HEK293 (cell line): Measurements from ENCODE around the gene DDX54.
A peak's percentile ranks its signal among the peaks of the same experiment; 100 is the strongest.

Experiments
- CTCF ChIA-PET: fragments of 350-600 bp; formaldehyde crosslinking; extraction: SDS; loops from one replicate; lab custom pipeline; 2021; ENCODE audit warnings: antibody characterized with exemption; lab: Yijun Ruan, JAX
- POLR2A ChIA-PET: fragments of 300-600 bp; formaldehyde crosslinking; extraction: SDS; loops from one replicate; lab custom pipeline; 2020; ENCODE audit warnings: antibody characterized with exemption, inconsistent platforms; lab: Yijun Ruan, JAX
- H3K27ac ChIP-seq: fragments of 200-500 bp; sonication (Bioruptor generic); 2 replicates; pipeline ENCODE4 v1.5.1; 2014; ENCODE audit warnings: low read depth, low read length, control low read depth, inconsistent platforms; ENCODE audit errors: extremely low read depth
- H3K36me3 ChIP-seq, 2 experiments: fragments of 200-500 bp in 1 of 2; sonication (Bioruptor generic) in 1 of 2; 1 replicate in 1 of 2; 2 replicates in 1 of 2; pipeline ENCODE4 v1.5.1; 2014 to 2017; ENCODE audit warnings: inconsistent platforms in 2 of 2, low read length in 2 of 2; ENCODE audit not compliant: control insufficient read depth in 2 of 2, insufficient read depth in 1 of 2
- H3K4me1 ChIP-seq: fragments of 200-500 bp; sonication (Bioruptor generic); 2 replicates; pipeline ENCODE4 v1.5.1; 2014; ENCODE audit warnings: mild to moderate bottlenecking, low read length, inconsistent platforms; ENCODE audit not compliant: control insufficient read depth, insufficient read depth
- H3K4me3 ChIP-seq: 2 replicates; pipeline ENCODE4 v1.5.1; 2011; ENCODE audit warnings: low read depth, mild to moderate bottlenecking, control low read depth, low read length, moderate library complexity
- H3K9me3 ChIP-seq: fragments of 200-500 bp; sonication (Bioruptor generic); 2 replicates; pipeline ENCODE4 v1.5.1; 2014; ENCODE audit warnings: low read depth, low read length, inconsistent platforms; ENCODE audit not compliant: control insufficient read depth, insufficient read depth
- GLIS1 ChIP-seq: fragments of 450-650 bp; formaldehyde crosslinking; IDR thresholded peaks from 2 replicates; pipeline ENCODE4 v1.5.1; 2016; ENCODE audit warnings: missing biosample characterization, missing genetic modification characterization
- MYNN ChIP-seq: fragments of 450-650 bp; formaldehyde crosslinking; IDR thresholded peaks from 2 replicates; pipeline ENCODE4 v1.5.1; 2016; ENCODE audit warnings: missing biosample characterization, missing genetic modification characterization, borderline replicate concordance
- ZBTB20 ChIP-seq: fragments of 450-650 bp; formaldehyde crosslinking; IDR thresholded peaks from 2 replicates; pipeline ENCODE4 v1.5.1; 2016; ENCODE audit warnings: missing biosample characterization, missing genetic modification characterization
- ZBTB7A ChIP-seq: fragments of 450-650 bp; formaldehyde crosslinking; IDR thresholded peaks from 2 replicates; pipeline ENCODE4 v1.5.1; 2016; ENCODE audit warnings: low read depth, missing biosample characterization, missing genetic modification characterization
- ZBTB8A ChIP-seq: fragments of 450-650 bp; formaldehyde crosslinking; IDR thresholded peaks from 2 replicates; pipeline ENCODE4 v1.5.1; 2016; ENCODE audit warnings: missing biosample characterization, missing genetic modification characterization
- ZNF114 ChIP-seq: fragments of 450-650 bp; formaldehyde crosslinking; IDR thresholded peaks from 2 replicates; pipeline ENCODE4 v1.5.0; 2017; ENCODE audit warnings: missing biosample characterization, missing genetic modification characterization
- ZNF223 ChIP-seq: fragments of 450-650 bp; formaldehyde crosslinking; IDR thresholded peaks from 2 replicates; pipeline ENCODE4 v1.5.1; 2016; ENCODE audit warnings: missing biosample characterization, missing genetic modification characterization
- ZNF350 ChIP-seq: fragments of 450-650 bp; formaldehyde crosslinking; IDR thresholded peaks from 2 replicates; pipeline ENCODE4 v1.5.0; 2017; ENCODE audit warnings: missing biosample characterization, mild to moderate bottlenecking, missing genetic modification characterization
- ZNF426 ChIP-seq: fragments of 450-650 bp; formaldehyde crosslinking; IDR thresholded peaks from 2 replicates; pipeline ENCODE4 v1.5.1; 2017; ENCODE audit warnings: missing biosample characterization, missing genetic modification characterization, mild to moderate bottlenecking, inconsistent platforms, moderate library complexity
- ZNF473 ChIP-seq: fragments of 450-650 bp; formaldehyde crosslinking; IDR thresholded peaks from 2 replicates; pipeline ENCODE4 v1.5.1; 2017; ENCODE audit warnings: missing biosample characterization, missing genetic modification characterization
- ZNF514 ChIP-seq: fragments of 450-650 bp; formaldehyde crosslinking; IDR thresholded peaks from 2 replicates; pipeline ENCODE4 v1.5.1; 2016; ENCODE audit warnings: missing biosample characterization, missing genetic modification characterization
- ZNF596 ChIP-seq: fragments of 450-650 bp; IDR thresholded peaks from 2 replicates; pipeline ENCODE4 v1.5.0; 2018; ENCODE audit warnings: missing biosample characterization, mild to moderate bottlenecking, missing genetic modification characterization, moderate library complexity
- ZNF621 ChIP-seq: fragments of 450-650 bp; formaldehyde crosslinking; IDR thresholded peaks from 2 replicates; pipeline ENCODE4 v1.5.1; 2017; ENCODE audit warnings: missing biosample characterization, missing genetic modification characterization
- ZNF658 ChIP-seq: fragments of 450-650 bp; formaldehyde crosslinking; IDR thresholded peaks from 2 replicates; pipeline ENCODE4; 2016; ENCODE audit warnings: missing biosample characterization, missing genetic modification characterization
- ZNF660 ChIP-seq: fragments of 450-650 bp; IDR thresholded peaks from 2 replicates; pipeline ENCODE4 v1.5.1; 2018; ENCODE audit warnings: missing biosample characterization, mild to moderate bottlenecking, missing genetic modification characterization
- ZNF664 ChIP-seq: fragments of 450-650 bp; formaldehyde crosslinking; IDR thresholded peaks from 2 replicates; pipeline ENCODE4 v1.5.1; 2016; ENCODE audit warnings: missing biosample characterization, missing genetic modification characterization
- ZNF707 ChIP-seq: fragments of 450-650 bp; formaldehyde crosslinking; IDR thresholded peaks from 2 replicates; pipeline ENCODE4 v1.5.1; 2016; ENCODE audit warnings: missing biosample characterization, missing genetic modification characterization
- ZNF768 ChIP-seq: fragments of 450-650 bp; formaldehyde crosslinking; IDR thresholded peaks from 2 replicates; pipeline ENCODE4 v1.5.1; 2018; ENCODE audit warnings: missing biosample characterization, mild to moderate bottlenecking, missing genetic modification characterization
- ZNF843 ChIP-seq: fragments of 450-650 bp; formaldehyde crosslinking; IDR thresholded peaks from 2 replicates; pipeline ENCODE4 v1.5.1; 2016; ENCODE audit warnings: missing biosample characterization, missing genetic modification characterization
- TF ChIP-seq, protein P1 (sequence below): fragments of 450-650 bp; formaldehyde crosslinking; IDR thresholded peaks from 2 replicates; pipeline ENCODE4 v1.5.1; 2016; ENCODE audit warnings: missing biosample characterization, missing genetic modification characterization
- TF ChIP-seq, protein P2 (sequence below): fragments of 450-650 bp; formaldehyde crosslinking; IDR thresholded peaks from 2 replicates; pipeline ENCODE4 v1.5.1; 2016; ENCODE audit warnings: missing biosample characterization, missing genetic modification characterization
- TF ChIP-seq, protein P3 (sequence below): fragments of 450-650 bp; formaldehyde crosslinking; IDR thresholded peaks from 2 replicates; pipeline ENCODE4 v1.5.1; 2016; ENCODE audit warnings: missing biosample characterization, missing genetic modification characterization
- TF ChIP-seq, protein P4 (sequence below): fragments of 450-650 bp; formaldehyde crosslinking; IDR thresholded peaks from 2 replicates; pipeline ENCODE4 v1.5.1; 2016; ENCODE audit warnings: missing biosample characterization, missing genetic modification characterization
- TF ChIP-seq, protein P5 (sequence below): fragments of 450-650 bp; formaldehyde crosslinking; IDR thresholded peaks from 2 replicates; pipeline ENCODE4 v1.5.1; 2016; ENCODE audit warnings: missing biosample characterization, missing genetic modification characterization

Gene DDX54

DNA sequence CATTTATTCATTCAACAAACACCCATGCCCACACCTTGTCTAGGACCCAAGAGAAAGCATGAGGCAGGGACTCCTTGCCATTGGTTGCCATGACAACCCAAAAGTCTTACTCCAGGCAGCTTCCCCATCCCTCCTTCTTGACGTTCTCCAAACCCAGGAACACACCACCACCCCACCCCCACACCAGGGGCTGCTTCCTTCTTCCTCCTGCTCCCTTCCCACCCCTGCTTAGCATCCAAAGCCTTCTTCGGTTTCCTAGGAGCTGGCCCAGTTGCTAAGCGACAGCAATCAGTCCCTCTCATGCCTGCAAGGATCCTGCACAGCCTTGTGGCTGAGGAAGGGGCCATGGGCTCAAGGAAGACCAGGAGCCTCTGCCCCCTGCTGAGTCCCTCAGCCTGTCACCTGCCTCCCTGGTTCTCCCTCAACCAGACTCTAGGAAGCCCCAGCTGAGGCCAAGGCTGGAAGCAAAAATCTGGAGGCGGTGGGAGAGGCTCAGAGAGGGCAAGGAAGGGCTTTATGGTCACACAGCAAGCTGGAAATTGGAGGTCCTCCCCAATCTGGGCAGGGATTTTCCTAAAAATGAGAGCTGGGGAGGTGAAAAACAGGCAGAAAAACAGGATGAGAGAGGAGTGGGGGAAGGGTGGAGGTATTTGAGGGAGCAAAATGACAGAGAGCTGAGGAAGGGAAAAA, 65.2 kb downstream of the DDX54 start:
- Histone ChIP-seq H3K36me3 (no peaks in the 10 kb centered on the region), H3K4me3 (no peak overlapping the region), H3K4me1 (no peaks in the 10 kb centered on the region), H3K27ac (no peak overlapping the region), H3K9me3 (no peaks in the 10 kb centered on the region)
- ChIA-PET POLR2A (interaction anchor here (0.6 kb wide), 1 partner anchor 307 kb away, joined by 3 read pairs; no protein-coding TSS in a partner anchor), CTCF (interaction anchor here (0.5 to 1.3 kb wide), 5 partner anchors 10 to 133 kb away, joined by 3 read pairs; no protein-coding TSS in a partner anchor)
- TF ChIP-seq ZBTB20: no peak
- TF ChIP-seq ZNF707 (tag by site-specific recombination): no peak
- no peak for TF ChIP-seq ZNF426 (tag by site-specific recombination)
- no peak for TF ChIP-seq ZNF660
- no peak for TF ChIP-seq ZNF114 (tag by site-specific recombination)
- TF ChIP-seq, protein P1, sequence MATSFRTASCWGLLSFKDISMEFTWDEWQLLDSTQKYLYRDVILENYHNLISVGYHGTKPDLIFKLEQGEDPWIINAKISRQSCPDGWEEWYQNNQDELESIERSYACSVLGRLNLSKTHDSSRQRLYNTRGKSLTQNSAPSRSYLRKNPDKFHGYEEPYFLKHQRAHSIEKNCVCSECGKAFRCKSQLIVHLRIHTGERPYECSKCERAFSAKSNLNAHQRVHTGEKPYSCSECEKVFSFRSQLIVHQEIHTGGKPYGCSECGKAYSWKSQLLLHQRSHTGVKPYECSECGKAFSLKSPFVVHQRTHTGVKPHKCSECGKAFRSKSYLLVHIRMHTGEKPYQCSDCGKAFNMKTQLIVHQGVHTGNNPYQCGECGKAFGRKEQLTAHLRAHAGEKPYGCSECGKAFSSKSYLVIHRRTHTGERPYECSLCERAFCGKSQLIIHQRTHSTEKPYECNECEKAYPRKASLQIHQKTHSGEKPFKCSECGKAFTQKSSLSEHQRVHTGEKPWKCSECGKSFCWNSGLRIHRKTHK: no peak
- no peak for TF ChIP-seq ZNF596
- no peak for TF ChIP-seq ZNF223
- TF ChIP-seq ZBTB7A (tag by site-specific recombination): no peak
- TF ChIP-seq ZNF658 (tag by site-specific recombination): no peak
- TF ChIP-seq ZNF350 (tag by site-specific recombination): no peak
- TF ChIP-seq, protein P2, sequence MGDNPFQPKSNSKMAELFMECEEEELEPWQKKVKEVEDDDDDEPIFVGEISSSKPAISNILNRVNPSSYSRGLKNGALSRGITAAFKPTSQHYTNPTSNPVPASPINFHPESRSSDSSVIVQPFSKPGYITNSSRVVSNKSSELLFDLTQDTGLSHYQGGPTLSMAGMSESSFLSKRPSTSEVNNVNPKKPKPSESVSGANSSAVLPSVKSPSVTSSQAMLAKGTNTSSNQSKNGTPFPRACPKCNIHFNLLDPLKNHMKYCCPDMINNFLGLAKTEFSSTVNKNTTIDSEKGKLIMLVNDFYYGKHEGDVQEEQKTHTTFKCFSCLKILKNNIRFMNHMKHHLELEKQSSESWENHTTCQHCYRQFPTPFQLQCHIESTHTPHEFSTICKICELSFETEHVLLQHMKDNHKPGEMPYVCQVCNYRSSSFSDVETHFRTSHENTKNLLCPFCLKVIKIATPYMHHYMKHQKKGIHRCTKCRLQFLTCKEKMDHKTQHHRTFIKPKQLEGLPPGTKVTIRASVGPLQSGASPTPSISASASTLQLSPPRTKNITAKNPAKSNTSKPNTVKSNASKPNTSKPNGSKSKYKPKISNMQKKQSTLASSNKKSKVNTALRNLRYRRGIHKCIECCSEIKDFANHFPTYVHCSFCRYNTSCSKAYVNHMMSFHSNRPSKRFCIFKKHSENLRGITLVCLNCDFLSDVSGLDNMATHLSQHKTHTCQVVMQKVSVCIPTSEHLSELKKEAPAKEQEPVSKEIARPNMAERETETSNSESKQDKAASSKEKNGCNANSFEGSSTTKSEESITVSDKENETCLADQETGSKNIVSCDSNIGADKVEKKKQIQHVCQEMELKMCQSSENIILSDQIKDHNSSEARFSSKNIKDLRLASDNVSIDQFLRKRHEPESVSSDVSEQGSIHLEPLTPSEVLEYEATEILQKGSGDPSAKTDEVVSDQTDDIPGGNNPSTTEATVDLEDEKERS (tag by site-specific recombination): no peak
- TF ChIP-seq ZNF473 (tag by site-specific recombination): no peak
- TF ChIP-seq, protein P3, sequence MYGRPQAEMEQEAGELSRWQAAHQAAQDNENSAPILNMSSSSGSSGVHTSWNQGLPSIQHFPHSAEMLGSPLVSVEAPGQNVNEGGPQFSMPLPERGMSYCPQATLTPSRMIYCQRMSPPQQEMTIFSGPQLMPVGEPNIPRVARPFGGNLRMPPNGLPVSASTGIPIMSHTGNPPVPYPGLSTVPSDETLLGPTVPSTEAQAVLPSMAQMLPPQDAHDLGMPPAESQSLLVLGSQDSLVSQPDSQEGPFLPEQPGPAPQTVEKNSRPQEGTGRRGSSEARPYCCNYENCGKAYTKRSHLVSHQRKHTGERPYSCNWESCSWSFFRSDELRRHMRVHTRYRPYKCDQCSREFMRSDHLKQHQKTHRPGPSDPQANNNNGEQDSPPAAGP (tag by site-specific recombination): no peak
- TF ChIP-seq, protein P4, sequence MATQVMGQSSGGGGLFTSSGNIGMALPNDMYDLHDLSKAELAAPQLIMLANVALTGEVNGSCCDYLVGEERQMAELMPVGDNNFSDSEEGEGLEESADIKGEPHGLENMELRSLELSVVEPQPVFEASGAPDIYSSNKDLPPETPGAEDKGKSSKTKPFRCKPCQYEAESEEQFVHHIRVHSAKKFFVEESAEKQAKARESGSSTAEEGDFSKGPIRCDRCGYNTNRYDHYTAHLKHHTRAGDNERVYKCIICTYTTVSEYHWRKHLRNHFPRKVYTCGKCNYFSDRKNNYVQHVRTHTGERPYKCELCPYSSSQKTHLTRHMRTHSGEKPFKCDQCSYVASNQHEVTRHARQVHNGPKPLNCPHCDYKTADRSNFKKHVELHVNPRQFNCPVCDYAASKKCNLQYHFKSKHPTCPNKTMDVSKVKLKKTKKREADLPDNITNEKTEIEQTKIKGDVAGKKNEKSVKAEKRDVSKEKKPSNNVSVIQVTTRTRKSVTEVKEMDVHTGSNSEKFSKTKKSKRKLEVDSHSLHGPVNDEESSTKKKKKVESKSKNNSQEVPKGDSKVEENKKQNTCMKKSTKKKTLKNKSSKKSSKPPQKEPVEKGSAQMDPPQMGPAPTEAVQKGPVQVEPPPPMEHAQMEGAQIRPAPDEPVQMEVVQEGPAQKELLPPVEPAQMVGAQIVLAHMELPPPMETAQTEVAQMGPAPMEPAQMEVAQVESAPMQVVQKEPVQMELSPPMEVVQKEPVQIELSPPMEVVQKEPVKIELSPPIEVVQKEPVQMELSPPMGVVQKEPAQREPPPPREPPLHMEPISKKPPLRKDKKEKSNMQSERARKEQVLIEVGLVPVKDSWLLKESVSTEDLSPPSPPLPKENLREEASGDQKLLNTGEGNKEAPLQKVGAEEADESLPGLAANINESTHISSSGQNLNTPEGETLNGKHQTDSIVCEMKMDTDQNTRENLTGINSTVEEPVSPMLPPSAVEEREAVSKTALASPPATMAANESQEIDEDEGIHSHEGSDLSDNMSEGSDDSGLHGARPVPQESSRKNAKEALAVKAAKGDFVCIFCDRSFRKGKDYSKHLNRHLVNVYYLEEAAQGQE (tag by site-specific recombination): no peak
- TF ChIP-seq ZNF843: no peak
- TF ChIP-seq ZNF664 (tag by site-specific recombination): no peak
- peak; percentile 76 for TF ChIP-seq MYNN (tag by site-specific recombination)
- no peak for TF ChIP-seq ZNF514
- TF ChIP-seq ZNF768 (tag by site-specific recombination): peak; percentile 79; the same call in 1 of the 2 replicates
- no peak for TF ChIP-seq ZBTB8A (tag by site-specific recombination)
- 0 out of 2 replicates have a peak, but pooled peaks have one; percentile 18 for TF ChIP-seq GLIS1 (tag by site-specific recombination)
- no peak for TF ChIP-seq ZNF621
- TF ChIP-seq, protein P5, sequence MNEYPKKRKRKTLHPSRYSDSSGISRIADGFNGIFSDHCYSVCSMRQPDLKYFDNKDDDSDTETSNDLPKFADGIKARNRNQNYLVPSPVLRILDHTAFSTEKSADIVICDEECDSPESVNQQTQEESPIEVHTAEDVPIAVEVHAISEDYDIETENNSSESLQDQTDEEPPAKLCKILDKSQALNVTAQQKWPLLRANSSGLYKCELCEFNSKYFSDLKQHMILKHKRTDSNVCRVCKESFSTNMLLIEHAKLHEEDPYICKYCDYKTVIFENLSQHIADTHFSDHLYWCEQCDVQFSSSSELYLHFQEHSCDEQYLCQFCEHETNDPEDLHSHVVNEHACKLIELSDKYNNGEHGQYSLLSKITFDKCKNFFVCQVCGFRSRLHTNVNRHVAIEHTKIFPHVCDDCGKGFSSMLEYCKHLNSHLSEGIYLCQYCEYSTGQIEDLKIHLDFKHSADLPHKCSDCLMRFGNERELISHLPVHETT (tag by site-specific recombination): no peak
